Measurements from ENCODE around the gene ST3GAL3. TPM values are rescaled to one million over a fixed set of nuclear protein-coding genes. Genes with fewer than 3 reads are reported as not detected.

The ST3GAL3 gene
- total RNA-seq, 1 experiment from 2014 or later = 8.6 TPM

- no peak for TF ChIP-seq IRF1 (CRISPR knock-in tag; IDR thresholded peaks at IDR 0.05)
- TF ChIP-seq ZNF121 (CRISPR knock-in tag; IDR thresholded peaks at IDR 0.05) = no peak
- TF ChIP-seq AR (CRISPR knock-in tag; IDR thresholded peaks at IDR 0.05) = no peak
- no peak for TF ChIP-seq ATF6 (CRISPR knock-in tag; IDR thresholded peaks at IDR 0.05)
These were observed 173.3 kb downstream of the ST3GAL3 start (continued) for GRCh38 chr1:43880604-43881003.

- DNase-seq (ENCODE audit: low spot score) = no peak
- ATAC-seq = peak; percentile 31; the same call in 1 of the 2 replicates
- H3K27me3 Mint-ChIP-seq (ENCODE audit: low read depth) = no peaks in the 10 kb centered on the region
- H3K9me3 Mint-ChIP-seq = no peaks in the 10 kb centered on the region
- no peaks in the 10 kb centered on the region; the same call in 1 of the 2 replicates for H3K36me3 Mint-ChIP-seq
- CTCF ChIA-PET = interaction anchor here (0.6 to 2.1 kb wide), 7 partner anchors 21 to 116 kb away, joined by 3 to 11 read pairs (median 5); no protein-coding TSS in a partner anchor
- H3K27ac Mint-ChIP-seq = no peak overlapping the region
- H3K4me1 Mint-ChIP-seq = peaks cover 27% of the 10 kb centered on the region
- no peak overlapping the region for H3K4me3 Mint-ChIP-seq
- POLR2A ChIA-PET = interaction anchor here (0.6 to 1.1 kb wide), 2 partner anchors 40 to 53 kb away, joined by 3 read pairs; no protein-coding TSS in a partner anchor
- TF ChIP-seq E2F5 (CRISPR knock-in tag; IDR thresholded peaks at IDR 0.05) = no peak
- no peak for TF ChIP-seq USF1 (CRISPR knock-in tag; IDR thresholded peaks at IDR 0.05)
- no peak for TF ChIP-seq CTCF (IDR thresholded peaks at IDR 0.05)
- TF ChIP-seq FOXJ3 (CRISPR knock-in tag; IDR thresholded peaks at IDR 0.05; ENCODE audit: borderline replicate concordance) = no peak
- no peak for TF ChIP-seq ATF3 (CRISPR knock-in tag; conservative IDR thresholded peaks at IDR 0.05)
- no peak for TF ChIP-seq ZNF416 (CRISPR knock-in tag; IDR thresholded peaks at IDR 0.05)
- no peak for TF ChIP-seq NR1H2 (CRISPR knock-in tag; IDR thresholded peaks at IDR 0.05)
- no peak for TF ChIP-seq JUN (CRISPR knock-in tag; IDR thresholded peaks at IDR 0.05)
- TF ChIP-seq PRDM15 (CRISPR knock-in tag; IDR thresholded peaks at IDR 0.05) = no peak
- no peak for TF ChIP-seq CDX4 (CRISPR knock-in tag; IDR thresholded peaks at IDR 0.05; ENCODE audit: borderline replicate concordance)
- no peak for TF ChIP-seq PRRX2 (CRISPR knock-in tag; IDR thresholded peaks at IDR 0.05)
- no peak for TF ChIP-seq ZNF138 (CRISPR knock-in tag; conservative IDR thresholded peaks at IDR 0.05)
- no peak for TF ChIP-seq OVOL2 (CRISPR knock-in tag; IDR thresholded peaks at IDR 0.05; ENCODE audit: borderline replicate concordance)
- TF ChIP-seq MLX (CRISPR knock-in tag; IDR thresholded peaks at IDR 0.05) = no peak
- no peak for TF ChIP-seq FOXK1 (CRISPR knock-in tag; IDR thresholded peaks at IDR 0.05)
- TF ChIP-seq CREB1 (CRISPR knock-in tag; IDR thresholded peaks at IDR 0.05) = no peak
- TF ChIP-seq HMGA2 (CRISPR knock-in tag; IDR thresholded peaks at IDR 0.05) = no peak
These were observed 174.1 kb downstream of the ST3GAL3 start for GRCh38 chr1:43881415-43881814.

Measured in WTC11 (cell line).